Activated CD4-positive, alpha-beta T cell treated with anti-CD3 and anti-CD28 coated beads for 1 hour (primary cell): Measurements from ENCODE around the gene CDIPT.
"Not testable (repeated sequence)": the region's sequence is repeated elsewhere in the genome, so short reads cannot be mapped to it uniquely, and the experiment has no call there.

Experiments
- DNase-seq: peaks from one replicate; pipeline ENCODE4 v3.0.0-alpha.2; 2020

Gene CDIPT

GRCh38 chr16:29894352-29894751, 31.3 kb upstream of the CDIPT start:
- no peak for DNase-seq

- DNase-seq, result no peak
Measured at GRCh38 chr16:29893553-29893952, 30.5 kb upstream of the CDIPT start.

GRCh38 chr16:29892458-29892813, 29.4 kb upstream of the CDIPT start:
- no peak for DNase-seq

GRCh38 chr16:29891525-29892457, 28.8 kb upstream of the CDIPT start:
- DNase-seq, result no peak

GRCh38 chr16:29889372-29889771, 26.3 kb upstream of the CDIPT start:
- DNase-seq, result not testable (repeated sequence)

GRCh38 chr16:29883987-29884386, 21.0 kb upstream of the CDIPT start:
- DNase-seq, result no peak

- DNase-seq, result no peak
Measured at GRCh38 chr16:29881050-29881449, 18.0 kb upstream of the CDIPT start.

GRCh38 chr16:29878172-29878571, 15.1 kb upstream of the CDIPT start:
- no peak for DNase-seq

- DNase-seq, result no peak
Measured at GRCh38 chr16:29877266-29877961, 14.4 kb upstream of the CDIPT start.

- DNase-seq, result peak; percentile 13
Measured at GRCh38 chr16:29876594-29877249, 13.7 kb upstream of the CDIPT start.

- DNase-seq, result no peak
Measured at GRCh38 chr16:29876217-29876593, 13.2 kb upstream of the CDIPT start.

GRCh38 chr16:29875206-29875605, 12.2 kb upstream of the CDIPT start:
- DNase-seq, result no peak

GRCh38 chr16:29873319-29873718, 10.3 kb upstream of the CDIPT start:
- no peak for DNase-seq

GRCh38 chr16:29871822-29872546, 9.0 kb upstream of the CDIPT start:
- no peak for DNase-seq

GRCh38 chr16:29869067-29869466, 6.0 kb upstream of the CDIPT start:
- DNase-seq, result not testable (repeated sequence)

GRCh38 chr16:29868396-29869009, 5.5 kb upstream of the CDIPT start:
- DNase-seq, result no peak

- DNase-seq, result no peak
Measured at GRCh38 chr16:29864205-29864604, 1.2 kb upstream of the CDIPT start.

- DNase-seq, result no peak
Measured at GRCh38 chr16:29863669-29863984, 601 bp upstream of the CDIPT start.

- DNase-seq, result no peak
Measured at GRCh38 chr16:29862383-29862883, 593 bp downstream of the CDIPT start.

GRCh38 chr16:29860218-29860617, 2.8 kb downstream of the CDIPT start:
- DNase-seq, result no peak

GRCh38 chr16:29858974-29859373, 4.1 kb downstream of the CDIPT start:
- no peak for DNase-seq

- DNase-seq, result no peak
Measured at GRCh38 chr16:29858149-29858849, 4.7 kb downstream of the CDIPT start.
